Measurements from ENCODE around the gene NKX1-1.

GRCh38 chr4:1364217-1364616 is 42.0 kb downstream of the NKX1-1 start:
- TF ChIP-seq POLR2AphosphoS5 (IDR thresholded peaks at IDR 0.05; ENCODE audit: low read depth, low read length) (no peak), SIN3A (IDR thresholded peaks at IDR 0.05; ENCODE audit: borderline replicate concordance, insufficient read depth, low read length) (no peak), TAF1 (IDR thresholded peaks at IDR 0.05; ENCODE audit: borderline replicate concordance, insufficient read depth, low read length) (no peak)
